22Rv1 (cell line): ENCODE data around the gene LNP1.

ENCODE experiments used
- ZFX ChIP-seq: fragments of 450-650 bp; IDR thresholded peaks from 2 replicates; pipeline ENCODE4 v1.6.1; 2017; ENCODE audit warnings: antibody characterized with exemption, borderline replicate concordance
- TF ChIP-seq, protein P1 (sequence below): fragments of 450-650 bp; IDR thresholded peaks from 2 replicates; pipeline ENCODE4 v1.5.1; 2017; ENCODE audit warnings: mild to moderate bottlenecking

DNA sequence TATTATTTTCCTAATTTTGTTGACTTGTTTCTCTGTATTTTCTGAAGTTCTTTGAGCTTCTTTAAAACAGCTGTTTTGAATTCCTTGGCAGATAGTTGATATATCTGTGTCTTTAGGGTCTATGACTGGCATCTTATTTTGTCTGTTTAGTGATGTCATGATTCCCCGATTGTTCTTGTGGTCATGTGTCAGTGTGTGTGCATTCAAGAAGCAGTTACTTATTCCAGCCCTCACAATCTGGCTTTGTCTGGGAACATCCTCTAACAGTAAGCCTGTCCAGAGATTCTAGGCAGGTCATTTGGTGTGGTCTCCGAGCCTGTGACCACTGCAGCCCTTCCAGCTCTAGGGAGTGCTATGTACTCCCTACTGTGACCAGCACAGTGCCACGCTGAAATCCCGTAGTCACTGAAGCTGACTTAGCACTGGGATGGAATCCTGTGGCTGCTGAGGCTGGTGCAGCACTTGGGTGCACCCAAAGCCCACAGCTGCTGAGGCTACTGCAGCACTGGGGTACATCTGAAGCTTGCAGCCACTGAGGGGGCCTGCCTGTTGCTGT lies 6.7 kb downstream of the LNP1 start:
- no peak for TF ChIP-seq ZFX
- TF ChIP-seq, protein P1, sequence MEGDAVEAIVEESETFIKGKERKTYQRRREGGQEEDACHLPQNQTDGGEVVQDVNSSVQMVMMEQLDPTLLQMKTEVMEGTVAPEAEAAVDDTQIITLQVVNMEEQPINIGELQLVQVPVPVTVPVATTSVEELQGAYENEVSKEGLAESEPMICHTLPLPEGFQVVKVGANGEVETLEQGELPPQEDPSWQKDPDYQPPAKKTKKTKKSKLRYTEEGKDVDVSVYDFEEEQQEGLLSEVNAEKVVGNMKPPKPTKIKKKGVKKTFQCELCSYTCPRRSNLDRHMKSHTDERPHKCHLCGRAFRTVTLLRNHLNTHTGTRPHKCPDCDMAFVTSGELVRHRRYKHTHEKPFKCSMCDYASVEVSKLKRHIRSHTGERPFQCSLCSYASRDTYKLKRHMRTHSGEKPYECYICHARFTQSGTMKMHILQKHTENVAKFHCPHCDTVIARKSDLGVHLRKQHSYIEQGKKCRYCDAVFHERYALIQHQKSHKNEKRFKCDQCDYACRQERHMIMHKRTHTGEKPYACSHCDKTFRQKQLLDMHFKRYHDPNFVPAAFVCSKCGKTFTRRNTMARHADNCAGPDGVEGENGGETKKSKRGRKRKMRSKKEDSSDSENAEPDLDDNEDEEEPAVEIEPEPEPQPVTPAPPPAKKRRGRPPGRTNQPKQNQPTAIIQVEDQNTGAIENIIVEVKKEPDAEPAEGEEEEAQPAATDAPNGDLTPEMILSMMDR, result no peak
